Measurements from ENCODE around the gene HK2.

The HK2 gene

GRCh38 chr2:74877376-74877775 lies 43.4 kb downstream of the HK2 start:
- no peak for DNase-seq (ENCODE audit: low read depth)
- TF ChIP-seq MAX (IDR thresholded peaks at IDR 0.05; ENCODE audit: low read depth, low read length) (no peak), CTCF (IDR thresholded peaks at IDR 0.05; ENCODE audit: low read depth, low read length) (no peak), MYC (IDR thresholded peaks at IDR 0.05; ENCODE audit: low read depth, low read length) (no peak), POLR2A (IDR thresholded peaks at IDR 0.05; ENCODE audit: extremely low read depth, insufficient read length) (no peak)
- no peak overlapping the region for H3K4me3 ChIP-seq (ENCODE audit: low read depth, low read length)

DNA sequence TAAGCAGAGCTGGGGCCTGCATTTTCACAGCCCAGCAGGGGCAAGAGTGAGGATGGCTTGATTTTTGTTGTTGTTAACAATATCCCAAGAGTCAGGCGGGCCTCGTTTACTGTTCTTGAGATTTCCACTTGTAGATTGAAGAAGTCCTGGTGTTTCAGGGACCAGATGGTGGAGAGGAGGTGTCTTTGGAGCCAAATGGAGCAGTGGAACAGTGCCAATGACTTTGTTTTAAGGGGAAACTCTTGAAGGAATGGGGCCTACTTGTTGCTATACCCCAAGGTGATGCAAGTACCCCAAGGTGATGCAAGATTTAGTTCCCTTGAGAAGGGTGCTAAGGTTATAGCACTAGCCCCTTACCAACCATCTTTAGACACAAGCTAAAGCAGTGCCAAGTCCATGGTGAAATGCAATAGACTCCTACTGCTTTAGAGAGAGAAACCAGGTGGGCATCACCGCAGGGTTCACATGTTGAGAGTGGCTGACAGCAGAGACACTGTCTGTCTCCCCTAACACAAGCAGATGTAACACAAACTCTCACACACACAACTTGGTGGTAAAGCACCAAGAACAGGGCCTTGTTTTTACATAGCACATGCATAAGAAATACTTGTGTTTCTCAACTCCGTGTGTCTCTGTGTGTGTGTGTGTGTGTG lies 44.0 kb downstream of the HK2 start:
- no peak overlapping the region for H3K4me3 ChIP-seq (ENCODE audit: low read depth, low read length)
- TF ChIP-seq CTCF (IDR thresholded peaks at IDR 0.05; ENCODE audit: low read depth, low read length), result no peak
- no peak for TF ChIP-seq POLR2A (IDR thresholded peaks at IDR 0.05; ENCODE audit: extremely low read depth, insufficient read length)
- no peak for TF ChIP-seq MYC (IDR thresholded peaks at IDR 0.05; ENCODE audit: low read depth, low read length)
- TF ChIP-seq MAX (IDR thresholded peaks at IDR 0.05; ENCODE audit: low read depth, low read length), result no peak
- DNase-seq (ENCODE audit: low read depth), result no peak

DNA sequence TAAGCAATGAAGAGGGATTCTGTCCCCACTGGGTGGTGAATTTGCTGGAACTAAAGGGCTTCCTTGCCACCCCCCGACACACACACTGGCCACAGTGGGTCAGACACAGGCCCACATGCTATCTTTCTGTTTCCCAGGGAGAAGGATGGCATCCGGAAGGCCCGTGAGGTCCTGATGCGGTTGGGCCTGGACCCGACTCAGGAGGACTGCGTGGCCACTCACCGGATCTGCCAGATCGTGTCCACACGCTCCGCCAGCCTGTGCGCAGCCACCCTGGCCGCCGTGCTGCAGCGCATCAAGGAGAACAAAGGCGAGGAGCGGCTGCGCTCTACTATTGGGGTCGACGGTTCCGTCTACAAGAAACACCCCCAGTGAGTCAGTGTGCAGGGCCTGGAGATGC lies 44.6 kb downstream of the HK2 start:
- H3K4me3 ChIP-seq (ENCODE audit: low read depth, low read length), result no peak overlapping the region
- TF ChIP-seq MAX (IDR thresholded peaks at IDR 0.05; ENCODE audit: low read depth, low read length), result no peak
- TF ChIP-seq CTCF (IDR thresholded peaks at IDR 0.05; ENCODE audit: low read depth, low read length), result no peak
- TF ChIP-seq MYC (IDR thresholded peaks at IDR 0.05; ENCODE audit: low read depth, low read length), result no peak
- TF ChIP-seq POLR2A (IDR thresholded peaks at IDR 0.05; ENCODE audit: extremely low read depth, insufficient read length), result no peak
- no peak for DNase-seq (ENCODE audit: low read depth)

DNA sequence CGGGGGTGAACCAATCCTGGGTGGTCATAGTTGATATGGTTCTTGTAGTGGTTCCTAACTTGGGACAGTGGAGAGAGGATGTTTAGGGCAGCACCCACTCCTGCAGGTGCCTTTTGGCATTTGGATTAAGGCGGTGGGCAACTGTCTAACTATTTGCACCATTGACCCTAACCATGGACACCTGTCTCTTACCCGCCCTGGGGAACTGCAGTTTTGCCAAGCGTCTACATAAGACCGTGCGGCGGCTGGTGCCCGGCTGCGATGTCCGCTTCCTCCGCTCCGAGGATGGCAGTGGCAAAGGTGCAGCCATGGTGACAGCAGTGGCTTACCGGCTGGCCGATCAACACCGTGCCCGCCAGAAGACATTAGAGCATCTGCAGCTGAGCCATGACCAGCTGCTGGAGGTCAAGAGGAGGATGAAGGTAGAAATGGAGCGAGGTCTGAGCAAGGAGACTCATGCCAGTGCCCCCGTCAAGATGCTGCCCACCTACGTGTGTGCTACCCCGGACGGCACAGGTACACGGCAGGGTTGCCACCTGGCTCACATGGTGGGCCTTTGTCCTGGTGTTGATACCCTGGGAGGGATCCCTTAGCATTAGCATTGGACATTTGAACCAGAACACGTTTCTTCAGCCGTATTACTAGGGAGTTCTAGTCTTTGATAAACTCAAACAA lies 46.3 kb downstream of the HK2 start:
- no peak for DNase-seq (ENCODE audit: low read depth)
- no peak for TF ChIP-seq MYC (IDR thresholded peaks at IDR 0.05; ENCODE audit: low read depth, low read length)
- no peak for TF ChIP-seq CTCF (IDR thresholded peaks at IDR 0.05; ENCODE audit: low read depth, low read length)
- no peak for TF ChIP-seq POLR2A (IDR thresholded peaks at IDR 0.05; ENCODE audit: extremely low read depth, insufficient read length)
- TF ChIP-seq MAX (IDR thresholded peaks at IDR 0.05; ENCODE audit: low read depth, low read length), result no peak
- H3K4me3 ChIP-seq (ENCODE audit: low read depth, low read length), result no peak overlapping the region

DNA sequence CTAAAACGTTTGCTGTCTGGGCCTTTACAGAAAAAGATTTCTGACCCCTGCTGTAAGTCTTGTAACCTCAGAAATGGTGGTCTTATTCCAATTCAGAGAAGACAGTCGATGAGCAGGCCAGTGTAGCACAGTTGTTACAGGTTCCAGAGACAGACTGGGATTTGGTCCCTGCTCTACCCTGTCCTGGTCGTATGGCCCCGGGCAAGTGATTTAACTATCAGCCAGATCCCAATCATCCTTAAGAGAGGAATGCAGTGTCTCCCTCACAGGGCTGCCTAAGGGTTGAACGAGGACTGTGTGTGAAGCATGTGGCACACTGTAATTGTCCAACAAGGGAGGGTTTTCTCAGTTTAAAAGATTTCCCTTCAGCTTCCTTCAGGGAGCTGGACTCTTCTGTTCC lies 47.2 kb downstream of the HK2 start:
- TF ChIP-seq POLR2A (IDR thresholded peaks at IDR 0.05; ENCODE audit: extremely low read depth, insufficient read length) (no peak), MAX (IDR thresholded peaks at IDR 0.05; ENCODE audit: low read depth, low read length) (no peak), CTCF (IDR thresholded peaks at IDR 0.05; ENCODE audit: low read depth, low read length) (no peak), MYC (IDR thresholded peaks at IDR 0.05; ENCODE audit: low read depth, low read length) (no peak)
- H3K4me3 ChIP-seq (ENCODE audit: low read depth, low read length), result no peak overlapping the region
- no peak for DNase-seq (ENCODE audit: low read depth)

Data from NB4 (cell line).